G401.6 (cell line): Measurements from ENCODE around the gene LHX4.
"Not testable (repeated sequence)": the region's sequence is repeated elsewhere in the genome, so short reads cannot be mapped to it uniquely, and the experiment has no call there.

Experiments used
- FAIRE-seq: peaks from 2 replicates; lab custom pipeline; 2012; peaks lifted over from hg19 to GRCh38; lab: Jason Lieb, UNC

Gene LHX4

GRCh38 chr1:180197231-180197630 lies 32.8 kb upstream of the LHX4 start:
- FAIRE-seq = no peak

GRCh38 chr1:180198196-180198595 lies 31.9 kb upstream of the LHX4 start:
- no peak for FAIRE-seq

GRCh38 chr1:180198611-180199010 lies 31.5 kb upstream of the LHX4 start:
- FAIRE-seq = no peak

- FAIRE-seq = no peak
Observed at GRCh38 chr1:180199018-180199417, 31.0 kb upstream of the LHX4 start.

- no peak for FAIRE-seq
Observed at GRCh38 chr1:180201451-180202200, 28.4 kb upstream of the LHX4 start.

- not testable (repeated sequence) for FAIRE-seq
Observed at GRCh38 chr1:180202588-180202987, 27.5 kb upstream of the LHX4 start.

GRCh38 chr1:180204231-180204630 lies 25.8 kb upstream of the LHX4 start:
- FAIRE-seq = no peak

GRCh38 chr1:180206581-180206980 lies 23.5 kb upstream of the LHX4 start:
- no peak for FAIRE-seq

GRCh38 chr1:180208264-180208663 lies 21.8 kb upstream of the LHX4 start:
- FAIRE-seq = no peak

GRCh38 chr1:180210008-180210620 lies 19.9 kb upstream of the LHX4 start:
- no peak for FAIRE-seq

- no peak for FAIRE-seq
Observed at GRCh38 chr1:180211156-180211859, 18.8 kb upstream of the LHX4 start.

- FAIRE-seq = no peak
Observed at GRCh38 chr1:180211860-180212229, 18.2 kb upstream of the LHX4 start.

GRCh38 chr1:180213401-180214170 lies 16.5 kb upstream of the LHX4 start:
- FAIRE-seq = no peak

GRCh38 chr1:180215856-180216625 lies 14.0 kb upstream of the LHX4 start:
- no peak for FAIRE-seq

GRCh38 chr1:180217006-180217405 lies 13.1 kb upstream of the LHX4 start:
- no peak for FAIRE-seq

- no peak for FAIRE-seq
Observed at GRCh38 chr1:180218806-180219765, 11.0 kb upstream of the LHX4 start.

- FAIRE-seq = no peak
Observed at GRCh38 chr1:180219776-180220175, 10.3 kb upstream of the LHX4 start.

- no peak for FAIRE-seq
Observed at GRCh38 chr1:180221462-180221861, 8.6 kb upstream of the LHX4 start.

GRCh38 chr1:180224902-180225301 lies 5.2 kb upstream of the LHX4 start:
- no peak for FAIRE-seq

GRCh38 chr1:180225403-180225802 lies 4.7 kb upstream of the LHX4 start:
- FAIRE-seq = no peak
